HG03175 (cell line): Measurements from ENCODE around the gene BCAS4.

Experiments used
- ATAC-seq: cut with Tn5 transposase; IDR thresholded peaks from one replicate; pipeline ENCODE4 v1.9.1; 2021; ENCODE audit warnings: mild to moderate bottlenecking, moderate library complexity; ENCODE audit not compliant: unreplicated experiment

BCAS4 gene

DNA sequence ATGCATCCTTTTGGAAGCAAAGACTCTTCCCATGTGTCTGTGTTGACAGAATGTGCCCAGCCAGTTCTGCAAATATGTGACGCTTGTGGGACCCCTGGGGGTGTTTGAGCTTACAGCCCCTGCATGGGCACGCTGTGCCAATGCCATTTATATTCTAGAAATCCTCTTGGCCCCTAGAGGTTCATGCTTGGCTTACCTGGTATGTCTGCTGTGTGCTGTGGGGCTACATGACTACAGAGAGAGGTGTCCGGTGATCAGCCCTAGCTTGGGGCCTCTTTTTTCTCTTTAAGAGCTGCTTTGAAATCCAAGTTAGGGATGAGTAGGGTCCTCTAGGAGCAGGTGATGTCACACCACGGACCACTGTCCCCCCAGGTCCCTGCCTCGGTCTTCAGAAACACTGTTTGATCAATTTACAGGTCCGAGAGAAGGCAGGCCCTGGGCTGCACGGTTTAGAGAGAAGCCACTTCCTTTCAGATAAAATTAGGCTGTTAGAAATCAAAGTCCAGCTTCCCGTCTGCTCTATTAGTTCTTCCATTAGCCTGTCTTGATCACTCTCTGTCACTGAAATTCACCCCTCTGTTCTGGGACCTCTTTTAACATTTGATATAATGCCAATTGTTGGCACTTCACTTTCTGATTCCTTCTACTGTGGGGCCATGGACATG, 26.5 kb downstream of the BCAS4 start:
- ATAC-seq = no peak

DNA sequence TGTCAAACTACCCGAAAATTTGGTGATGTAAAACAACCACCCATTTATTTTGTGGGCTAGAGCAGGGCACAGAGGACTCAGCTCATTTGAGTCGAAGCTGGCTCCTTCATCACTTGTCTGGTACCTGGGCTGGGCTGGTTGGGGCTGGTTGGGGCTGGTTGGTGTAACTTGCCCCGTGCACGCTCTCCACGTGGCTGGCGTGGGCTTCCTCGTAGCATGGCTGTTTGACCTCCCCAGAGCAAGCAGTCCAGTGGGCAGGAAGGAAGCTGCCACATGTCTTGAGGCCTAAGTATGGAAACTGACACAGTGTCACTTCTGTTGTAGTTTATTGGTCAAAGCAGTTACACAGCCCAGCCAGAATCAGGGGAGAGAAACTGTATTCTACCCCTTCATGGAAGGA, 27.1 kb downstream of the BCAS4 start:
- no peak for ATAC-seq

DNA sequence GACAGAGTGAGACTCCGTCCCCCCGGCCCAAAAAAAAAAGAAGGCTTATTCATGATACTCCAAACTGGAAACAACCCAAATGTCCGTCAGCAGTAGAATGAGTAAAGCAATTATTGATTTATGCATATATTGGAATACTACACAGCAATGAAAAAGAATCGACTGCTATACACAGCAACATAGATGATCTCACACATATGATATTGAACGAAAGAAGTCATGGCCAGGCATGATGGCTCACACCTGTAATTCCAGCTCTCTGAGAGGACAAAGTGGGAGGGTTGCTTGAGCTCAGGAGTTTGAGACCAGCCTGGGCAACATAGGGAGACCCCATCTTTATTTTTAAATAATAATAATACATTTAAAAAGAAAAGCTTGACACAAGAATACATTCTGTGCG, 28.5 kb downstream of the BCAS4 start:
- no peak for ATAC-seq

- ATAC-seq = no peak
These were observed 29.3 kb downstream of the BCAS4 start for GRCh38 chr20:50824137-50824536.

DNA sequence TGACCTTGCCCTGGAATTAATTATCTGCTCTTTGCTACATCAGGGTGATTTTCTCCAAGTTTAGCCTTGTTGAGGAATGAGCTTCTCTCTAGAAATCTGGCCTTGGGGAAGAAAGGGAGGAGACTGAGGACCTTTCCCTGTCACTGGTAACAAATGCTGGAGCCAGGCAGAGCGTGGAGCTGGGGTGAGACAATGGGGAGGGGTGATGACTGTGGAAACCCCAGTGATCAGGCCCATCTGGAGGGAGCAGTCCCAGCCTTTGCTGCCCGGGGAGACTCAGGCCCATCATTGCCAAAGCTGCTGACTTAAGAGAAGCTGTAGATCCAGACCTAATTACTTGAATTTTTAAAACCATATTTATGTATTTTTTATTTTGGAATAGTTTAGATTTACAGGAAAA, 31.3 kb downstream of the BCAS4 start:
- ATAC-seq = no peak

DNA sequence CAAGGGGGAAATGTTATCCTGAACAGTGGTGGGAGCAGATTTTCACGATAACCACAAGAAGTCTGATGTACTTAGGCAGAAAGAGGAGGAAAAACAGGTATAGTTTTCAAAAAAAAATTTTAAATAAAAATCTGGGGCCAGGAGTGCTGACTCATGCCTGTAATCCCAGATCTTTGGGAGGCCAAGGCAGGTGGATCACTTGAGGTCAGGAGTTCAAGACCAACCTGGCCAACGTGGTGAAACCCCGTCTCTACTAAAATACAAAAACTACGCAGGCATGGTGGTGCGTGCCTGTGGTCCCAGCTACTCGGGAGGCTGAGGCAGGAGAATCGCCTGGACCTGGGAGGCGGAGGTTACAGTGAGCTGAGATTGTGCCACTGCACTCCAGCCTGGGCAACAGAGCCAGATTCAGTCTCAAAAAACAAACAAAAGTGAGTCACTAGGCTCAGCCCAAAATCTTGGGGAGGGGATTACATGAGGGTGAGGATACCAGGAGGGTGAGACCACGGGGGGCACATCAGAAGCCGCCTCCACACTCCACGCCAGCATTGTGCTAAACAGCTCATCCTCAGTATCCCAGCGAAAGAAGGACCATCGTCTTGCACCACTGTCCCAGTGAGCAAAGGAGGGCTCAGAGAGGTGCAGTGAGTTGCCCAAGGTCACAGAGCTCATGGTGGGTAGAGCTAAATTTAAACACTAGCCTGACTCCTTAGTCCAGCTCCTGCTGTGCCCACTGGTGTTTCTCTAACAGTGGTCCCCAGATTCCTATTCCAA, 33.7 kb downstream of the BCAS4 start:
- ATAC-seq = no peak

DNA sequence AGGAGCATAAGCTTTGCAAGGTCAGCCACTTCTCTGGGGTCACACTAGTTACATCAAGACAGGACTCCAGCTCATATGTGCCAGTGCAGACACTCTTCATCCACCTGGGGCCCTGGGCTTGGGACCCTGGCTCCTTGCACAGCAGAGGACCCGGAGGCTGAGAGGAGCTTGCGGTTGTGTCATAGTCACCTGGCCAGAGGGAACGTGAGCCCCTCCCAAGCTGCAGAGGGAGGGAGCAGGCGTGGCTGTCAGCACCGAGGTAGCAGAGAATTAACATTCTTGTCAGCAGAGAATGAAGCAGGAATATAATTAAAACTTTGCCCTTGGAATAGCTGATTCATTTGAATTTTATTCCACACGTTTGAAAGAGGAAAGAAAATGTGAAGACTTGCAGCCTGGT, 36.8 kb downstream of the BCAS4 start:
- no peak for ATAC-seq

DNA sequence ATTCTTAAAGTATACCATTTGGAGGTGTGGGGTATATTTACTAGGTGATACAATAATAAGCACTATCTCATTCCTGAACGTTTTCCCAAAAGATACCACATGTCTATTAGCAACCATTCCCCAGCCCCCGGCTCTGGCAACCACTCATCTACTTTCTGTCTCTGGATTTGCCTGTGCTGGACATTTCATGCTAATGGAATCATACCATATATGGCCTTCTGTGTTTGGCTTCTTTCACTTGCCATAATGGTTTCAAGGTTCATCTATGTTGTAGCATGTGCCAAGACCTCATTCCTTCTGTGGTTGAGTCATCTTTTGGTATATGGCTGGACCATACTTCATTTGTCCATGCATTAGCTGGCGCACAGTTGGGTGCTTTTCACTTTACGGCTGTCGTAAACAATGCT, 39.7 kb downstream of the BCAS4 start:
- no peak for ATAC-seq

DNA sequence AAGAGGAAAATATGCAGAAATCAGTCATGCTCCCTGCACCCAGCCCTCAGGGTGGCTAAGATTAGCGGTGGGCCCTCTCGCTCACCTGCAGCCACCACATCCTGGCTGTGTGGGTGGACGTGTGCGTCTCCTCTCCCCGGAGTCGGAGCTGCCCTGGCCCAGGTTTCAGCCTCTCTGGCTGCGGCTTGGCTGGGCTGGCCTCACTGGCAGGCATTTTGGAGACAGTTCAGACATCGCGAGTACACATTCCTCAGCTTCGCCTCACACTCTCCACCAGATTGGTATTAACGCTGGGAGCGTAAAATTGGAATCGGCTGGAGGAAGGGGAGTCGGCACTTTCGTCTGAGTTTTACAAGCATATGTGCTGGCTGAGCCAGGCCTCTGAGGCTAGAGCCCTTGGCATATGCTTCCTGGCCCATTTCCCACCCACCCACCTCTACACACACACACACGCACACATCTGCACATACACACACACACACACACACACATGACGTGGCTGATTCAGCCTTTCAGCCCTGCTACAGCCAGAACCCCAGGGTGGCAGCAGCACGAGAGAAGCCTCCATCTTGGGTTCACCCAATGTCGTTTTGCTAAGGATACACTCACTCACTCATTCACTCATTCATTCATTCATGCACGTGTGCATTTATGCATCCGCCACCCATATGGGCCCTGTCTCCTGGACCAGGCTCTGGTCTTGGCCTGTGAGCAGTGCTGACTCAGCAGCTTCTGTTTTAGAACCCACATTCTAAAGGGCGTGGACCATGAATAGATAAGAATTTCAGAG, 42.9 kb downstream of the BCAS4 start:
- peak; percentile 78 for ATAC-seq

DNA sequence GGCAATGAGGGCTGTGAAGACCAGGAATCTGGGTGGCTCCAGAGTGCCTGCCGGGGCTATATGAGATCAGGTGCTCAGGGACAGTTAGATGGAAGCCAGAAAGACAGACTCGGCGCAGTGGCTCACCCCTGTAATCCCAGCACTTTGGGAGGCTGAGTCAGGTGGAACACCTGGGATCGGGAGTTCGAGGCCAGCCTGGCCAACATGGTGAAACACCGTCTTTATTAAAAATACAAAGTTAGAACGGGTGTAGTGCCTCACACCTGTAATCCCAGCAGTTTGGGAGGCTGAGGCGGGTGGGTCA, 43.4 kb downstream of the BCAS4 start:
- ATAC-seq = no peak

GRCh38 chr20:50838707-50839385, 44.0 kb downstream of the BCAS4 start:
- ATAC-seq = no peak

GRCh38 chr20:50842821-50843220, 48.0 kb downstream of the BCAS4 start:
- no peak for ATAC-seq

DNA sequence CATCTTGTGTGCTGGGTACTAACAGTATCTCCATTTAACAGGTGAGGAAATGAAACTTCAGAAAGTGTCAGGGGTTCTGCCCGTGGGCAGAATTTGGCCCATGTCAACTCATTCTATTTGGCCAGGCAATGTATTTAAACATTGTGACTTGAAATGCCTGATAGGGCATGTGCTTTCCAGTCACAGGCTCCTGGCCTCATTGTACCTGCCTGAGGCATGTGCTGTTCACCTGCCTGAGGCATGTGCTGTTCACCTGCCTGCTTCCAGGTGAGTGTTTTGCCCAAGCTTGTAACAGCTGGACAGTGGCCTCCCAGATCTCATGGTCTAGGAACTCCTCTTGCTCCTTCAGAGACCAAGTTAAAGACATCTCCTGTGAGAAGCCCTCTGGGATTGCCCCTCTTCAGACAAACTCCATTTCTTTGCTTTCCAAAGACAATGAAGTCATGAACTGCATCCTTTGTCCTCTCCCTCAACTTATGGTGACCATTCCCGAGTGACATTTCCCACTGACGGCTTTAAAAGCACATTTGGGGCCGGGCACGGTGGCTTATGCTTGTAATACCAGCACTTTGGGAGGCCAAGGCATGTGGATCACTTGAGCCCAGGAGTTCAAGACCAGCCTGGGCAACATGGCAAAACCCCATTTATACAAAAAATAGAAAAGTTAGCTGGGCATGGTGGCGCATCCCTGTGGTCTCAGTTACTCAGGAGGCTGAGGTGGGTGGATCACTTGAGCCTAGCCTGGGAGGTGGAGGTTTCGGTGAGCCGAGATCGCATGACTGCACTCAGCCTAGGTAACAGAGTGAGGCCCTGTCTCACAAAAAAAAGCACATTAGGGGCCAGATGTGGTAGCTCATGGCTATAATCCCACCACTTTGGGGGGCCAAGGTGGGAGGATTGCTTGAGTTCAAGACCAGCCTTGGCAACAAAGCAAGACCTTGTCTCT, 48.7 kb downstream of the BCAS4 start:
- no peak for ATAC-seq

DNA sequence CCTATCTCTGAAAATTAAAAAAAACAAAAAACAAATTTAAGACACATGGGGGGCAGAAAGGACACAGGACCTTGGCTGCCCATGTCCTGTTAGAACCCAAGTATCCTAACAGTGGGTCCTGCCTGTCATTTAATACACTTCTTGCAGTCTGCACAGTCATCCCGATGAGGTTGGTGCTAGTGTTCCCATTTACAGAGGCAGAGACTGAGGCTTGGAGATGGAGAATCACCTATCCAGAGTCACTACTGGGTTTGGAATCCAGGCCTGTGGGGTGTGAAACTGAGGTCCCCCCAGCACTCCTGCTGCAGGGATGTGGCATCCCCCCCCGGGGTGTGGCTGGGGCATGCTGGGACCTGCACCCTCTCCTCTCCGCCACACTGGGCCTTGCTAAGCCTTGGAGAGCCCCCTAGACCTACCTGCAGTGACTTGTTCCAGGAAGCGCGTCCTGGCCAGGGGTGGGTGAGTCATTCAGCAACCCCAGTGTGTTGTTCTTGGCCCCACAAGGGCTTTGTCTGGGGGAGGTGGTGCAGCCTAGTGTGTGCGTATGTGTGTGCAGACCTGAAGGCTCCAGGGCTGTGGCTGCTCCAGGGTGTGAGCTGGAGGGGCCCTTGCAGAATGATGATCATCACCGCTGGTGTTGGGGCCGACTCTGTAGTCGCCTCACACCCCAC, 49.7 kb downstream of the BCAS4 start:
- peak; percentile 92 for ATAC-seq

DNA sequence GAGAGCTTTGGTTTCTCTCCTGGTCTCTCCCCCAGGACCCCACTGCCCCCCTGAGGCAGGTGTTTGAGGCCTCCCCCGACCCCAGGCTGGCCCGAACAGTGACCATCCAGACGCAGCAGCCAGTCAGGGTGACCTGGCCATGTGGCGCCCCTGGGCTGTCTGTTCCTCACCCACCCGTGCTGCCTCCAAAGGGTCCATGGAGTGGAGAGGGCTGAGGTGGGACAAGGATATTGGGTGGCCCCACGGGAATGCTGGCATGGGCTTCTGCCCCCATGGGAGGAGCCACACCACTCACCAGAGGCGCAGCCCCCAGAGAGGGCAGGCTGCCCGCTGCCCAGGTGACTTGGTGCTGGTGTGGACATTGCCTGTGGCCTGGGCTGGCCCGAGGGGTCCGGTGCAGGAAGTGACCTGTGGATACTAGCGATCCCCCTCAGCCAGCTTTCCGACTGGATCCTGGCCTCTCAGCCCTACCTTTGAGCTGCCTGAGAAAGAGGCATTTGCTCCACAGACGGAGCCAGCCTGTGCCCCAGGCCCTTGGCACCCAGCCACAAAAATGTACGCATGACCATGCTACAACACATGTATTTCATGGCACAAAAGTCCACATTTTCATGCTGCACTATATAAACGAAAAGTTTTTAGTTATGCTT, 50.8 kb downstream of the BCAS4 start:
- no peak for ATAC-seq

DNA sequence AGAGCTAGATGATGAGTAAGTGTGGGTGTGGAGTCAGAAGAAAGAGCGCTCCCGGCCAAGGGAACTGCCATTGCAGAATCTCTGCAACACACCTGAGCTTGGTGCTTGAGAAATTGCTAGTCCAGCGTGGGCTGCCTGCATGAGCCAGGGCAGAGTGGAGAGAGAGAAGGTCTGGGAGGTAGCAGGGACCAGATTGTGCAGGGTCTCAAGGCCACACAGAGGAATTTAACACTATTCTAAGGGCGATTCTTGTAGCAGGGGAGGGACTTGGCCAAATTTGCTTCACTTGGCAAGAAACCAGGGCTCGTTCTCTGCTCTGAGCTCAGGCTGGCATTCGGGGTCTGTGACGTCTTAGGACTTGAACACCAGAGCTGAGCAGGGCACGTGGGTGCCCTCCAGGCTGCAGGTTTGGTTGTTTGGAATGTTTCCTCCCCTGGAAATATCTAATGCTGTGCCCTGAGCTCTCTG, 53.5 kb downstream of the BCAS4 start:
- ATAC-seq = no peak

DNA sequence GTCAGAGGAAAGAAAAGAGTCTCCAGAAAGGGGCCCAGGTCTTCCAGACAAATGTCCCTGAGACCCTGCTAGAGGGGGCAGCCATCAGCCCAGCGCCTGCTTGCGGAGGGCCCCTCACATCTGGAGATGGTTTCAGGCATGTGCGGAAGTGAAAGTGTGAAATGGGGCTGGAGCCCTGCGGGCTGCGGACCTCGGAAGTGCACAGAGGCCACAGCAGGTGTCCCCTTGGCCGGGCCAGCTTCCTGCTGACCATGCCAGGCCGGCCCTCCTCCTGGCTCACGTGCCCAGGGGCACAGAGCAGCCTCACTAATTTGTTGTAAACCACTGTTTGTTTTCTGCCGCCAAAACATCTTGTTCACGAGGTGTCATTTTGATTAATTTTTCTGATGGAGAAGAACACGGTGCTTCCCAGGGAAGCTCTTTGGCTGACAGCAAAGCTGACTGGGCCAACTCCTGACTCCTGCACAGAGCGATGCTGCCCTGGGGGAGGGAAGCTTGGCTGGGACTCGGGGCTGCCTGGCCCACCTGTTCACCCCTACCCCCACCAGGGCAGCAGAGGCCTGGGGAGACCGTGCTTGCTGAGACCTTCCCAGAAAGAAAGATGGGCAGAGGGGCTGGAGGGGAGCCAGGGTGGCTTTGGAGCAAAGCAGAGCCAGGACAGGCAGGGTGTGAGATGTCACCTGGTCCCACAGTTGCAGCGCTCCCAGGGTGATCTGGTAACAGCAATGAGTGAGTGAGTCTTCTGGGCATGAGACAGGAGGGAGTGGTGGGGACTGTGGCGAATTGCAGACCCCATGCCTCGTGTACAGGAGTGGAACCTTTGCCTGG, 54.2 kb downstream of the BCAS4 start:
- peak; percentile 35 for ATAC-seq

- ATAC-seq = no peak
These were observed 55.9 kb downstream of the BCAS4 start for GRCh38 chr20:50850721-50851286.
